ENCODE measurements around the gene GLRX5.
A peak's percentile ranks its signal among the peaks of the same experiment; 100 is the strongest.

GLRX5 gene

GRCh38 chr14:95523815-95524448 lies 10.9 kb upstream of the GLRX5 start:
- no peak overlapping the region for H4K8ac ChIP-seq (ENCODE audit: low read depth, low read length)
- no peaks in the 10 kb centered on the region for H3K36me3 ChIP-seq (ENCODE audit: control insufficient read depth in 1 of 2, insufficient read depth in 2 of 2, low read length in 2 of 2)

GRCh38 chr14:95524706-95525512 lies 9.9 kb upstream of the GLRX5 start:
- H4K91ac ChIP-seq (ENCODE audit: low read depth, low read length), result no peak overlapping the region
- no peak overlapping the region for H4K12ac ChIP-seq (ENCODE audit: low read depth, low read length)
- no CpG with 5 or more reads among the region's 6 CpGs for WGBS (ENCODE audit: extremely low coverage, insufficient coverage, insufficient read length)
- no peaks in the 10 kb centered on the region for H3K79me2 ChIP-seq (ENCODE audit: control insufficient read depth, insufficient read depth, low read length, poor library complexity)
- H3K23ac ChIP-seq (ENCODE audit: low read length), result no peak overlapping the region
- peak; percentile 91 to 96 for DNase-seq
- no peak overlapping the region for H3K18ac ChIP-seq (ENCODE audit: low read length)
- no peak overlapping the region for H3K14ac ChIP-seq (ENCODE audit: low read length)
- peaks cover 6 to 20% of the 10 kb centered on the region in 2 experiments for H3K4me1 ChIP-seq (ENCODE audit: control insufficient read depth in 1 of 2, insufficient read depth in 2 of 2, low read length in 2 of 2)
- no peak overlapping the region for H3K4me3 ChIP-seq (ENCODE audit: low read depth, low read length)
- H3K27me3 ChIP-seq (ENCODE audit: insufficient read depth, low read length), result no peaks in the 10 kb centered on the region
- H3K9ac ChIP-seq (ENCODE audit: low read length), result no peak overlapping the region
- H3K27ac ChIP-seq (ENCODE audit: low read depth, low read length), result no peak overlapping the region
- H2AFZ ChIP-seq (ENCODE audit: insufficient read depth, low read length, poor library complexity), result no peak overlapping the region
- no peak overlapping the region for H3K4ac ChIP-seq (ENCODE audit: low read depth, low read length)
- no peaks in the 10 kb centered on the region for H3K36me3 ChIP-seq (ENCODE audit: control insufficient read depth in 1 of 2, insufficient read depth in 2 of 2, low read length in 2 of 2)
- H3K79me1 ChIP-seq (ENCODE audit: low read length), result peaks cover 3% of the 10 kb centered on the region
- no peak overlapping the region for H2AK5ac ChIP-seq (ENCODE audit: low read length)
- no peaks in the 10 kb centered on the region for H3K9me3 ChIP-seq (ENCODE audit: insufficient read depth, low read depth, low read length)
- H2BK120ac ChIP-seq (ENCODE audit: insufficient read depth, low read length, poor library complexity), result no peak overlapping the region
- no peak overlapping the region for H2BK5ac ChIP-seq (ENCODE audit: low read depth, low read length, poor library complexity)
- no peak overlapping the region for H4K8ac ChIP-seq (ENCODE audit: low read depth, low read length)
- H3K4me2 ChIP-seq (ENCODE audit: low read length), result no peak overlapping the region
- no peak overlapping the region for H2BK12ac ChIP-seq (ENCODE audit: low read length)

More at GRCh38 chr14:95523815-95524448, 10.9 kb upstream of the GLRX5 start:
- Histone ChIP-seq H3K9me3 (ENCODE audit: insufficient read depth, low read depth, low read length) (no peaks in the 10 kb centered on the region), H3K4me2 (ENCODE audit: low read length) (no peak overlapping the region), H3K79me1 (ENCODE audit: low read length) (peaks cover 3% of the 10 kb centered on the region), H3K14ac (ENCODE audit: low read length) (no peak overlapping the region), H3K4me1 (ENCODE audit: control insufficient read depth in 1 of 2, insufficient read depth in 2 of 2, low read length in 2 of 2) (peaks cover 6 to 20% of the 10 kb centered on the region in 2 experiments), H4K91ac (ENCODE audit: low read depth, low read length) (no peak overlapping the region), H2BK120ac (ENCODE audit: insufficient read depth, low read length, poor library complexity) (peak overlapping the region; percentile 15), H3K4me3 (ENCODE audit: low read depth, low read length) (no peak overlapping the region), H3K9ac (ENCODE audit: low read length) (no peak overlapping the region), H3K18ac (ENCODE audit: low read length) (no peak overlapping the region), H3K23ac (ENCODE audit: low read length) (no peak overlapping the region), H2AK5ac (ENCODE audit: low read length) (peak overlapping the region; percentile 39), H2BK12ac (ENCODE audit: low read length) (no peak overlapping the region), H2AFZ (ENCODE audit: insufficient read depth, low read length, poor library complexity) (no peak overlapping the region), H3K27me3 (ENCODE audit: insufficient read depth, low read length) (no peaks in the 10 kb centered on the region), H4K12ac (ENCODE audit: low read depth, low read length) (no peak overlapping the region), H3K4ac (ENCODE audit: low read depth, low read length) (no peak overlapping the region), H2BK5ac (ENCODE audit: low read depth, low read length, poor library complexity) (no peak overlapping the region), H3K27ac (ENCODE audit: low read depth, low read length) (no peak overlapping the region), H3K79me2 (ENCODE audit: control insufficient read depth, insufficient read depth, low read length, poor library complexity) (no peaks in the 10 kb centered on the region)
- no CpG with 5 or more reads among the region's 11 CpGs for WGBS (ENCODE audit: extremely low coverage, insufficient coverage, insufficient read length)
- DNase-seq, result peak; percentile 50 to 81

- Histone ChIP-seq H4K12ac (ENCODE audit: low read depth, low read length) (no peak overlapping the region), H2BK120ac (ENCODE audit: insufficient read depth, low read length, poor library complexity) (no peak overlapping the region), H2BK12ac (ENCODE audit: low read length) (no peak overlapping the region), H3K4ac (ENCODE audit: low read depth, low read length) (no peak overlapping the region), H3K18ac (ENCODE audit: low read length) (no peak overlapping the region), H2AK5ac (ENCODE audit: low read length) (no peak overlapping the region), H3K36me3 (ENCODE audit: control insufficient read depth in 1 of 2, insufficient read depth in 2 of 2, low read length in 2 of 2) (no peaks in the 10 kb centered on the region), H3K27me3 (ENCODE audit: insufficient read depth, low read length) (no peaks in the 10 kb centered on the region), H3K4me3 (ENCODE audit: low read depth, low read length) (no peak overlapping the region), H3K4me1 (ENCODE audit: control insufficient read depth in 1 of 2, insufficient read depth in 2 of 2, low read length in 2 of 2) (peaks cover 8 to 22% of the 10 kb centered on the region in 2 experiments), H3K27ac (ENCODE audit: low read depth, low read length) (no peak overlapping the region), H3K79me1 (ENCODE audit: low read length) (peaks cover 3% of the 10 kb centered on the region), H3K79me2 (ENCODE audit: control insufficient read depth, insufficient read depth, low read length, poor library complexity) (no peaks in the 10 kb centered on the region), H3K9ac (ENCODE audit: low read length) (no peak overlapping the region), H4K8ac (ENCODE audit: low read depth, low read length) (no peak overlapping the region), H4K91ac (ENCODE audit: low read depth, low read length) (no peak overlapping the region), H3K23ac (ENCODE audit: low read length) (no peak overlapping the region), H2AFZ (ENCODE audit: insufficient read depth, low read length, poor library complexity) (no peak overlapping the region), H3K4me2 (ENCODE audit: low read length) (no peak overlapping the region), H3K9me3 (ENCODE audit: insufficient read depth, low read depth, low read length) (no peaks in the 10 kb centered on the region), H2BK5ac (ENCODE audit: low read depth, low read length, poor library complexity) (no peak overlapping the region), H3K14ac (ENCODE audit: low read length) (no peak overlapping the region)
- no CpG with 5 or more reads among the region's 5 CpGs for WGBS (ENCODE audit: extremely low coverage, insufficient coverage, insufficient read length)
- no peak for DNase-seq
Observed at GRCh38 chr14:95525999-95526398, 8.9 kb upstream of the GLRX5 start.

- Histone ChIP-seq H3K27ac (ENCODE audit: low read depth, low read length) (no peak overlapping the region), H2AFZ (ENCODE audit: insufficient read depth, low read length, poor library complexity) (no peak overlapping the region), H3K14ac (ENCODE audit: low read length) (no peak overlapping the region), H3K79me2 (ENCODE audit: control insufficient read depth, insufficient read depth, low read length, poor library complexity) (no peaks in the 10 kb centered on the region), H4K91ac (ENCODE audit: low read depth, low read length) (no peak overlapping the region), H3K4me3 (ENCODE audit: low read depth, low read length) (no peak overlapping the region), H3K4ac (ENCODE audit: low read depth, low read length) (no peak overlapping the region), H3K4me1 (ENCODE audit: control insufficient read depth in 1 of 2, insufficient read depth in 2 of 2, low read length in 2 of 2) (peaks cover 9 to 23% of the 10 kb centered on the region in 2 experiments), H4K12ac (ENCODE audit: low read depth, low read length) (no peak overlapping the region), H2BK12ac (ENCODE audit: low read length) (no peak overlapping the region), H3K4me2 (ENCODE audit: low read length) (no peak overlapping the region), H4K8ac (ENCODE audit: low read depth, low read length) (no peak overlapping the region), H3K36me3 (ENCODE audit: control insufficient read depth in 1 of 2, insufficient read depth in 2 of 2, low read length in 2 of 2) (no peaks in the 10 kb centered on the region), H3K18ac (ENCODE audit: low read length) (peak overlapping the region; percentile 50), H2BK5ac (ENCODE audit: low read depth, low read length, poor library complexity) (no peak overlapping the region), H3K23ac (ENCODE audit: low read length) (no peak overlapping the region), H2AK5ac (ENCODE audit: low read length) (no peak overlapping the region), H3K79me1 (ENCODE audit: low read length) (peaks cover 3% of the 10 kb centered on the region), H3K9ac (ENCODE audit: low read length) (no peak overlapping the region), H3K9me3 (ENCODE audit: insufficient read depth, low read depth, low read length) (no peaks in the 10 kb centered on the region), H3K27me3 (ENCODE audit: insufficient read depth, low read length) (no peaks in the 10 kb centered on the region), H2BK120ac (ENCODE audit: insufficient read depth, low read length, poor library complexity) (no peak overlapping the region)
- no CpG with 5 or more reads among the region's 9 CpGs for WGBS (ENCODE audit: extremely low coverage, insufficient coverage, insufficient read length)
- DNase-seq, result no peak
Observed at GRCh38 chr14:95526483-95527386, 8.1 kb upstream of the GLRX5 start.
